NCI-H128 (cell line): Measurements from ENCODE around the gene ABCA9.
"Not testable (repeated sequence)": the region's sequence is repeated elsewhere in the genome, so short reads cannot be mapped to it uniquely, and the experiment has no call there.

Source experiments
- DNase-seq: peaks from one replicate; lab custom pipeline; 2025; ENCODE audit not compliant: unreplicated experiment; lab: John Stamatoyannopoulos, UW

Gene ABCA9

GRCh38 chr17:68957944-68958343 is 102.8 kb downstream of the ABCA9 start:
- DNase-seq = no peak

- DNase-seq = no peak
These were observed 105.4 kb downstream of the ABCA9 start, which contains the start of gene ABCA8 for GRCh38 chr17:68955181-68955841. ABCA8 (minus strand) TSS chr17:68955392; CDS start chr17:68942034, 13,358 bp downstream.

- no peak for DNase-seq
These were observed 106.4 kb downstream of the ABCA9 start for GRCh38 chr17:68954146-68954896.

GRCh38 chr17:68953340-68953997 is 107.3 kb downstream of the ABCA9 start:
- no peak for DNase-seq

GRCh38 chr17:68950725-68951124 is 110.0 kb downstream of the ABCA9 start:
- DNase-seq = no peak

- not testable (repeated sequence) for DNase-seq
These were observed 112.9 kb downstream of the ABCA9 start for GRCh38 chr17:68947868-68948267.

GRCh38 chr17:68944435-68945035 is 116.2 kb downstream of the ABCA9 start:
- no peak for DNase-seq

- not testable (repeated sequence) for DNase-seq
These were observed 116.9 kb downstream of the ABCA9 start for GRCh38 chr17:68943812-68944182.

GRCh38 chr17:68943123-68943811 is 117.5 kb downstream of the ABCA9 start:
- DNase-seq = no peak

- no peak for DNase-seq
These were observed 118.3 kb downstream of the ABCA9 start for GRCh38 chr17:68942389-68942788.

- no peak for DNase-seq
These were observed 119.0 kb downstream of the ABCA9 start for GRCh38 chr17:68941761-68942160.

GRCh38 chr17:68939195-68939594 is 121.5 kb downstream of the ABCA9 start:
- DNase-seq = no peak

- DNase-seq = no peak
These were observed 122.7 kb downstream of the ABCA9 start for GRCh38 chr17:68937890-68938514.

GRCh38 chr17:68927516-68927915 is 133.2 kb downstream of the ABCA9 start:
- DNase-seq = no peak

GRCh38 chr17:68924793-68925720 is 135.7 kb downstream of the ABCA9 start:
- no peak for DNase-seq
